AG04450 (cell line): ENCODE results near the gene DGKE. TPM values are rescaled to one million over a fixed set of nuclear protein-coding genes. Genes with fewer than 3 reads are reported as not detected.

ENCODE experiments used
- CTCF ChIA-PET: fragments of 300-600, 350-600 bp; formaldehyde crosslinking; extraction: SDS; loops from one replicate; lab custom pipeline; 2022; ENCODE audit warnings: antibody characterized with exemption, inconsistent platforms; lab: Charles Lee
- POLR2A ChIA-PET: fragments of 350-600 bp; formaldehyde crosslinking; extraction: SDS; loops from one replicate; lab custom pipeline; 2021; ENCODE audit warnings: antibody characterized with exemption, inconsistent platforms; lab: Yijun Ruan, JAX
- DNase-seq: peaks from one replicate; pipeline ENCODE4 v3.0.0-alpha.2; 2011; ENCODE audit warnings: low read depth, low spot score
- H3K27ac ChIP-seq: one replicate; pipeline ENCODE4 v1.5.1; 2012; ENCODE audit warnings: low read depth, low read length, control low read depth
- H3K27me3 ChIP-seq: one replicate; pipeline ENCODE4 v1.6.0; 2012; ENCODE audit warnings: low read length; ENCODE audit not compliant: control insufficient read depth, insufficient read depth
- H3K4me3 ChIP-seq: 2 replicates; pipeline ENCODE4 v1.5.1; 2011; ENCODE audit warnings: mild to moderate bottlenecking, low read depth, low read length, control low read depth
- H3K9me3 ChIP-seq: 2 replicates; pipeline ENCODE4 v1.5.1; 2012; ENCODE audit warnings: low read length; ENCODE audit not compliant: control insufficient read depth, insufficient read depth
- CTCF ChIP-seq: IDR thresholded peaks from 2 replicates; pipeline ENCODE4 v1.5.1; 2011; ENCODE audit warnings: low read depth, low read length, control low read depth, inconsistent platforms
- polyA plus RNA-seq: library from polyadenylated mRNA; depleted of rRNA; stranded (reverse); fragments of >200 nt; gene quantifications from 2 replicates; pipeline ENCODE4 v1.2.3, GENCODE V29; 2011

Gene DGKE
- polyA plus RNA-seq, 1 experiment, result 2.3 TPM

- ChIA-PET CTCF (no interaction called here), POLR2A (no interaction called here)
- H3K27ac ChIP-seq, result no peak overlapping the region
- no peak for DNase-seq
- H3K9me3 ChIP-seq, result no peaks in the 10 kb centered on the region; the same call in 1 of the 2 replicates
- H3K4me3 ChIP-seq, result no peak overlapping the region
- TF ChIP-seq CTCF, result no peak
- no peaks in the 10 kb centered on the region for H3K27me3 ChIP-seq
Observed at GRCh38 chr17:56897646-56898424, 63.9 kb downstream of the DGKE start.

- H3K9me3 ChIP-seq, result no peaks in the 10 kb centered on the region; the same call in 1 of the 2 replicates
- H3K4me3 ChIP-seq, result no peak overlapping the region
- ChIA-PET POLR2A (interaction anchor here (0.5 kb wide), 1 partner anchor 15 kb away, joined by 3 read pairs; the partner anchor contains the start of gene TRIM25), CTCF (no interaction called here)
- H3K27me3 ChIP-seq, result no peaks in the 10 kb centered on the region
- H3K27ac ChIP-seq, result no peak overlapping the region
- TF ChIP-seq CTCF, result no peak
- no peak for DNase-seq
Observed at GRCh38 chr17:56898874-56899273, 64.9 kb downstream of the DGKE start.

GRCh38 chr17:56899403-56899802, 65.5 kb downstream of the DGKE start:
- H3K27me3 ChIP-seq, result no peaks in the 10 kb centered on the region
- DNase-seq, result no peak
- ChIA-PET CTCF (no interaction called here), POLR2A (no interaction called here)
- no peak overlapping the region for H3K27ac ChIP-seq
- H3K4me3 ChIP-seq, result no peak overlapping the region
- H3K9me3 ChIP-seq, result no peaks in the 10 kb centered on the region; the same call in 1 of the 2 replicates
- no peak for TF ChIP-seq CTCF

GRCh38 chr17:56902348-56902747, 68.4 kb downstream of the DGKE start:
- DNase-seq, result no peak
- CTCF ChIA-PET, result no interaction called here
- no peak for TF ChIP-seq CTCF
- H3K27ac ChIP-seq, result no peak overlapping the region
- H3K9me3 ChIP-seq, result no peaks in the 10 kb centered on the region; the same call in 1 of the 2 replicates
- no peaks in the 10 kb centered on the region for H3K27me3 ChIP-seq
- H3K4me3 ChIP-seq, result no peak overlapping the region
- POLR2A ChIA-PET, result no interaction called here

GRCh38 chr17:56903560-56903959, 69.6 kb downstream of the DGKE start:
- H3K4me3 ChIP-seq, result no peak overlapping the region
- no peaks in the 10 kb centered on the region; the same call in 1 of the 2 replicates for H3K9me3 ChIP-seq
- POLR2A ChIA-PET, result no interaction called here
- TF ChIP-seq CTCF, result no peak
- H3K27me3 ChIP-seq, result no peaks in the 10 kb centered on the region
- CTCF ChIA-PET, result interaction anchor here (0.8 to 1.7 kb wide), 2 partner anchors 11 to 84 kb away, joined by 4 to 8 read pairs; no protein-coding TSS in a partner anchor
- no peak for DNase-seq
- no peak overlapping the region for H3K27ac ChIP-seq
